Activated CD8-positive, alpha-beta memory T cell treated with anti-CD3 and anti-CD28 coated beads for 24 hours (primary cell): Measurements from ENCODE around the gene ELMO1.

Experiments
- DNase-seq: peaks from one replicate; pipeline ENCODE4 v3.0.0-alpha.2; 2020

ELMO1 gene

GRCh38 chr7:36854652-36855051 is 594.0 kb downstream of the ELMO1 start:
- no peak for DNase-seq

- no peak for DNase-seq
Observed at GRCh38 chr7:36852931-36853330, 595.7 kb downstream of the ELMO1 start.

GRCh38 chr7:36852017-36852416 is 596.6 kb downstream of the ELMO1 start:
- DNase-seq = no peak

GRCh38 chr7:36851382-36851781 is 597.3 kb downstream of the ELMO1 start:
- DNase-seq = no peak

GRCh38 chr7:36847946-36848345 is 600.7 kb downstream of the ELMO1 start:
- no peak for DNase-seq

- no peak for DNase-seq
Observed at GRCh38 chr7:36844374-36844773, 604.3 kb downstream of the ELMO1 start.

- DNase-seq = no peak
Observed at GRCh38 chr7:36840904-36841303, 607.8 kb downstream of the ELMO1 start.

GRCh38 chr7:36838616-36839225 is 609.9 kb downstream of the ELMO1 start:
- DNase-seq = no peak

GRCh38 chr7:36831049-36831448 is 617.6 kb downstream of the ELMO1 start:
- DNase-seq = no peak

GRCh38 chr7:36827726-36828703 is 620.6 kb downstream of the ELMO1 start:
- DNase-seq = no peak

- no peak for DNase-seq
Observed at GRCh38 chr7:36825501-36825900, 623.2 kb downstream of the ELMO1 start.

- no peak for DNase-seq
Observed at GRCh38 chr7:36823353-36823752, 625.3 kb downstream of the ELMO1 start.

GRCh38 chr7:36821617-36822016 is 627.0 kb downstream of the ELMO1 start:
- DNase-seq = no peak

GRCh38 chr7:36820527-36821170 is 628.0 kb downstream of the ELMO1 start:
- DNase-seq = no peak

- no peak for DNase-seq
Observed at GRCh38 chr7:36819639-36820038, 629.0 kb downstream of the ELMO1 start.

- no peak for DNase-seq
Observed at GRCh38 chr7:36814311-36814710, 634.4 kb downstream of the ELMO1 start.

- DNase-seq = no peak
Observed at GRCh38 chr7:36811807-36812206, 636.9 kb downstream of the ELMO1 start.

- no peak for DNase-seq
Observed at GRCh38 chr7:36810489-36810888, 638.2 kb downstream of the ELMO1 start.

- no peak for DNase-seq
Observed at GRCh38 chr7:36810032-36810431, 638.6 kb downstream of the ELMO1 start.

- DNase-seq = no peak
Observed at GRCh38 chr7:36809510-36809909, 639.2 kb downstream of the ELMO1 start.

- no peak for DNase-seq
Observed at GRCh38 chr7:36809086-36809485, 639.6 kb downstream of the ELMO1 start.

GRCh38 chr7:36806891-36807290 is 641.8 kb downstream of the ELMO1 start:
- DNase-seq = no peak
